HFFc6 (cell line): ENCODE results near the gene MST1. TPM values are rescaled to one million over a fixed set of nuclear protein-coding genes. Genes with fewer than 3 reads are reported as not detected.

ENCODE experiments used
- DNase-seq: peaks from one replicate; pipeline ENCODE4 v3.0.0-alpha.2; 2018
- H3K27ac Mint-ChIP-seq: 2 replicates; pipeline ENCODE4 v1.8.0; 2020; ENCODE audit warnings: mild to moderate bottlenecking, mixed read lengths
- H3K27me3 Mint-ChIP-seq: 2 replicates; pipeline ENCODE4 v1.8.0; 2021; ENCODE audit warnings: mild to moderate bottlenecking, moderate library complexity, mixed read lengths; ENCODE audit not compliant: insufficient read depth
- H3K36me3 Mint-ChIP-seq: 2 replicates; pipeline ENCODE4 v1.8.0; 2021; ENCODE audit warnings: low read depth, mixed read lengths
- H3K4me1 Mint-ChIP-seq: 2 replicates; pipeline ENCODE4 v1.8.0; 2020; ENCODE audit warnings: low read depth, mixed read lengths
- H3K4me3 Mint-ChIP-seq: 2 replicates; pipeline ENCODE4 v1.8.0; 2020; ENCODE audit warnings: mild to moderate bottlenecking, moderate library complexity, mixed read lengths
- H3K9me3 Mint-ChIP-seq: 2 replicates; pipeline ENCODE4 v1.8.0; 2020; ENCODE audit warnings: mild to moderate bottlenecking, mixed read lengths
- long read RNA-seq: library from polyadenylated mRNA; unstranded; transcript quantifications from one replicate; pipeline ENCODE4 v2.0.0, GENCODE V29; 2019
- total RNA-seq, 6 experiments: library from RNA; stranded (reverse); fragmentation: NEBNext Ultra II Directional; extraction: Animal tissue kit (Norgen Biotek cat#: 25700); gene quantifications; 2 replicates in 1 of 6; 3 replicates in 5 of 6; pipeline ENCODE4 v1.2.3, GENCODE V29; 2021
- TF ChIP-seq, protein P1 (sequence below): fragments of 200-600 bp; sonication (generic); IDR thresholded peaks from 2 replicates; pipeline ENCODE4 v1.5.0; 2021; ENCODE audit warnings: antibody characterized with exemption, mild to moderate bottlenecking

Gene MST1
- total RNA-seq = 1 to 10 TPM; 3.4 to 7.4 (median 4.8) TPM
- long read RNA-seq = 0 reads

DNA sequence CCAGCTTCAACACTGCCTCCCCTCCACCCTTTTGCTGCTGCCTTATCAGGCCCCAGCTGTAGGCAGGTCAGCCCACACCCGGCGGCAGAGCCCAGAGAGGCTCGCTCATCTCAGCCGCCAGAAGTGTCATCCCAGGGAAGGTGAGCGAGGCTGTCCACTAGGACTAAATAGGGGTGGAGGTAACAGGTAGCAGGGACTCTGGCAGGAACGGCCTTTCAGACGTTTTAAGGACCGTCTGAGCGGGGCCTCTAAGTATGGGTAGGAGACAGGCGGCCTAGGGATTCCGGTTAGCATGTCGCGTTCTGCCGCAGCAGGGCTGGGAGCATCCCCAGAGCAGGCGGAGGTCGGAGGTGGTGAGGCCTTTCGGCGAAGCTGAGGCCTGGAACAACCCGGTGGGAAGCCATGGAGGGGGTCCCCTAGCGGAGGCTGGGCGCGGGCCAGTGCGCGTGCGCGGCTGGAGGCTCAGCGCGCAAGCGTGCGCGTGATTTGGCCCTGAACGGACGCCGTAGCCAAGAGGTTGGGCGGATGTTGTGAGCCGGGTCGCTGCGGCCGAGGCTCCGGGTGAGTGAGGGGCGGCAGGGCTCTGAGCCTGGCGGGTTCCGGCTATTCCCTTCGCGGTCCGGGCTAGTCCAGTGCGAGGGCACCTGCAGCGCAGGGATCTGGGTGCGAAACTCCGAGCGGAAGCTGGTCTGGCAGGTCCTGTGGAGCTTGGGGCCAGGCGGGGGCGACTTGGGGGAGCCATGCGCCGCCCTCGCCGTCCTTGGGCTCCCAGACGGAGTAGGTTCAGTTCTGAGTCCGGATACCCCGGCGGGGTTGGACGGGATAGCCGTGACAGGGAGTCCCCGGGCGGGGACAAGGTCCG is at the start of gene MST1, which contains the start of gene RNF123:
TSS of gene MST1 (minus strand) at position 429 of the 862 bp plus-strand sequence. CDS start 783 bp downstream, outside the sequence.
TSS of gene RNF123 (plus strand) at position 512 of the 862 bp plus-strand sequence. CDS start 1,609 bp downstream, outside the sequence.
- Mint-ChIP-seq H3K36me3 (peaks cover 5% of the 10 kb centered on the region; the same call in 1 of the 2 replicates), H3K27me3 (no peaks in the 10 kb centered on the region; the same call in 1 of the 2 replicates), H3K27ac (peak within 1 kb of the TSS; percentile 93), H3K4me1 (peaks cover 25% of the 10 kb centered on the region), H3K4me3 (peak within 1 kb of the TSS; percentile 95), H3K9me3 (no peaks in the 10 kb centered on the region)
- DNase-seq = peak; percentile 74
- TF ChIP-seq, protein P1, sequence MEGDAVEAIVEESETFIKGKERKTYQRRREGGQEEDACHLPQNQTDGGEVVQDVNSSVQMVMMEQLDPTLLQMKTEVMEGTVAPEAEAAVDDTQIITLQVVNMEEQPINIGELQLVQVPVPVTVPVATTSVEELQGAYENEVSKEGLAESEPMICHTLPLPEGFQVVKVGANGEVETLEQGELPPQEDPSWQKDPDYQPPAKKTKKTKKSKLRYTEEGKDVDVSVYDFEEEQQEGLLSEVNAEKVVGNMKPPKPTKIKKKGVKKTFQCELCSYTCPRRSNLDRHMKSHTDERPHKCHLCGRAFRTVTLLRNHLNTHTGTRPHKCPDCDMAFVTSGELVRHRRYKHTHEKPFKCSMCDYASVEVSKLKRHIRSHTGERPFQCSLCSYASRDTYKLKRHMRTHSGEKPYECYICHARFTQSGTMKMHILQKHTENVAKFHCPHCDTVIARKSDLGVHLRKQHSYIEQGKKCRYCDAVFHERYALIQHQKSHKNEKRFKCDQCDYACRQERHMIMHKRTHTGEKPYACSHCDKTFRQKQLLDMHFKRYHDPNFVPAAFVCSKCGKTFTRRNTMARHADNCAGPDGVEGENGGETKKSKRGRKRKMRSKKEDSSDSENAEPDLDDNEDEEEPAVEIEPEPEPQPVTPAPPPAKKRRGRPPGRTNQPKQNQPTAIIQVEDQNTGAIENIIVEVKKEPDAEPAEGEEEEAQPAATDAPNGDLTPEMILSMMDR = peak; percentile 37

DNA sequence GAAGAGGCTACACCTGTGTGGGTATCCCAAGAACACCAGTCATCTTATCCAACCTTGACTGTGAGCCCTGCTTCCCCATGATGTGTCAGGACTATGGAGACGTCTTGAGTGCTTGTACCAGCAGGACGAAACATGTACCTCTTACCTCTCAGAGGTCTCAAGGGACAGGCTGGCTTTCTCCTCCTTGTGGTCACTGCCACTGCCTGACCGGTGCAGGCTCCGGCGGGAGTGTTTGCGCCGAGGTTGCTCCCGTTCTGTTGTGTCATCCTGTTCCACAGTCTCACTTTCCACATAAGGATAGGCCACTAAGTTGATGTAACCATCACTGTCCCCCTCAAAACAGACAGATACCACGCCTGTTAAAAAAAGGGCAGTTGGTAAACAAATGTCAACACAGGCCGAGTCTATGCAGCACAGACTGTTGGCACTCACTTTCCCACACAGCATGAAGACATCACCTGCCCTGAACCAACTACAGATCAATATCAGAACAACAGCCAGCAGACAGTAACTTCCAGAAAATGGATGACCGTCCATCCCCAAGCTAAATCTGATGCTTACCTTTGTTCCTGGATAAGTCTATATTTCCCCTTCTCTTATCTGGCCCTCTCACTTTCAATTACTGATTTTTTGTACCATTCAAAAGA is 48.9 kb upstream of the MST1 start:
- H3K4me1 Mint-ChIP-seq = no peaks in the 10 kb centered on the region
- peaks cover 31% of the 10 kb centered on the region for H3K36me3 Mint-ChIP-seq
- no peak overlapping the region for H3K4me3 Mint-ChIP-seq
- no peak for DNase-seq
- H3K9me3 Mint-ChIP-seq = no peaks in the 10 kb centered on the region
- H3K27ac Mint-ChIP-seq = no peak overlapping the region
- no peaks in the 10 kb centered on the region for H3K27me3 Mint-ChIP-seq
- TF ChIP-seq, protein P1 = no peak

DNA sequence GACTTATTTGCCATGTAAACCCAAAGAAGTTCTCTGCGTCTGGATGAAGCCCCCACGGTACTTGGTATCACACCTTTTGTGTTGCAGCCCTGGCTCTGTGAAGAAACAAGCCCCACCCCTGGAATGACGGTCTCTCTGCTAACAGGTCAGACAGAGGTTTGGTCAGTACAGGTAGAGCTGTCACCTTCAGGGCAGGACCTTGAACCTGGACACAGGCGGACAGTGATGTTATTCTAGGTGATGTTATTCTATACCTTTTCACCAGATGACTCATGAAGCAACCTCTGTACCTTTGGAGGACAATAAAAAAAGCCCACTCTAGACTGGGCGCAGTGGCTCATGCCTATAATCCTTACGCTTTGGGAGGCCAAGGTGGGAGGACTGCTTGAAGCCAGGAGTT is 45.5 kb upstream of the MST1 start:
- Mint-ChIP-seq H3K36me3 (peaks cover 39% of the 10 kb centered on the region), H3K27ac (no peak overlapping the region), H3K27me3 (no peaks in the 10 kb centered on the region)

DNA sequence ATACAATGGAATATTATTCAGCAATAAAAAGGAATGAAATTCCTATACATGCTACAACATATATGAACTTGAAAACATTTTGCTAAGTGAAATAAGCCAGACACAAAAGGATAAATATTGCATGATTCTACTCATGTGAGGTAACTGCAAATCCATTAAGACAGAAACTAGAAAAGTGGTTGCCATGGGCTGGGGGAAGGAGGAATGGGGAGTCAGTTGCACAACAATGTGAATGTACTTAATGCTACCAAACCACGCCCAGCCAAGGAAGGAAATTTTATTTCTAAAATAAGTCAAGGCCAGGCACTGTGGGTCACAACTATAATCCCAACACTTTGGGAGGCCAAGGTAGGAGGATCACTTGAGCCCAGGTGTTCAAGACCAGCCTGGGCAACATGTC is 44.3 kb upstream of the MST1 start:
- Mint-ChIP-seq H3K36me3 (peaks cover 36% of the 10 kb centered on the region), H3K9me3 (no peaks in the 10 kb centered on the region), H3K4me3 (no peak overlapping the region), H3K27me3 (no peaks in the 10 kb centered on the region; the same call in 1 of the 2 replicates), H3K4me1 (no peaks in the 10 kb centered on the region), H3K27ac (no peak overlapping the region)
- TF ChIP-seq, protein P1 = no peak
- DNase-seq = no peak

More for the DNA sequence above, 45.5 kb upstream of the MST1 start:
- H3K4me1 Mint-ChIP-seq = no peaks in the 10 kb centered on the region
- DNase-seq = no peak
- TF ChIP-seq, protein P1 = no peak
- no peak overlapping the region for H3K4me3 Mint-ChIP-seq
- no peaks in the 10 kb centered on the region for H3K9me3 Mint-ChIP-seq

DNA sequence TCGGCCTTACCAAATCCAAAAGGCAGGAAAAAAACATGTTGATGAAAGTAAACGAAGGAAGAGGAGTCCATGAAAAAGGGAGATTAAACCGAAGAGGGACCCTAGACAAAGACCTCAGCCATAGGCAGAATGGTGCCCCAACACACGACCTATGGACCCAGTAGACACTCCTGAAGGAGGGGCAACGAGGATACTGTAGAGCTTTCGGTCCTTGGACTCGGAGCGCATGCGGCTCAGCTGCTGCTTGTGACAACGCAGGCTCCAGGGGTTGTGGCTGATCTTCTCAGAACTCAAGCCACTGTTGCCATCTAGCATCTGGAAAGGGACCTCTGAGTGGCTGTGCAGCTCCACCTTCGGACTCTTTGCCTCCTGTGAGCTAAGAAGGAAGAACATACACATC is 43.3 kb upstream of the MST1 start:
- H3K4me3 Mint-ChIP-seq = no peak overlapping the region

More for the DNA sequence above, 43.3 kb upstream of the MST1 start:
- peaks cover 30% of the 10 kb centered on the region for H3K36me3 Mint-ChIP-seq
- H3K9me3 Mint-ChIP-seq = no peaks in the 10 kb centered on the region
- no peaks in the 10 kb centered on the region for H3K4me1 Mint-ChIP-seq
- TF ChIP-seq, protein P1 = no peak
- H3K27ac Mint-ChIP-seq = no peak overlapping the region
- no peak for DNase-seq
- no peaks in the 10 kb centered on the region; the same call in none of the 2 replicates for H3K27me3 Mint-ChIP-seq
